Stimulated activated CD8-positive, alpha-beta memory T cell treated with anti-CD3 and anti-CD28 coated beads, Interleukin-4, amount 100 ng/mL, for 1 hour (primary cell): ENCODE measurements around the gene A4GNT.
A peak's percentile ranks its signal among the peaks of the same experiment; 100 is the strongest.
"Not testable (repeated sequence)": the region's sequence is repeated elsewhere in the genome, so short reads cannot be mapped to it uniquely, and the experiment has no call there.

Experiments
- DNase-seq, 2 donors: peaks; one replicate each; pipeline ENCODE4 v3.0.0-alpha.2; 2020; ENCODE audit warnings: low read depth in 2 of 2, low spot score in 1 of 2

Gene A4GNT

DNA sequence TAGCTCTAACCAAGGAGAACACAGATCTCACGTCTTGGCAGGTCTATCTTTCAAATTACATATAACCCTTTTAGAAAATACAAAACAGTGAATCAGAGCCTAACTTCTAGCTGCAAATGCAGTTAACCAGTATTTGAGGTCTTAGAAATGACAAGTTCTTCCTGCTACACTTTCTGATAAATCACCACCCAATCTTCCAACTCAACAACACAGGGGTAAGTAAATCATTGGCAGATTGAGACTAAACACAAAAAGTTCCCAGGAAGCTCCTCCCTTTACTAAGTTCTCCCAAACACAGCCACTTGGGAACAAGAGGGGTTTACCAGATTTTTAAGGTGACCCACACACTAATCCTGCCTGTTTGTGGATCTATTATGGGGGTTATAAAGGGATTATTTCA is at the start of gene A4GNT:
Gene A4GNT, minus strand, starts transcription at position 152 of the 400 bp plus-strand sequence. CDS start 1,134 bp downstream, outside the sequence.
- DNase-seq = no peak

DNA sequence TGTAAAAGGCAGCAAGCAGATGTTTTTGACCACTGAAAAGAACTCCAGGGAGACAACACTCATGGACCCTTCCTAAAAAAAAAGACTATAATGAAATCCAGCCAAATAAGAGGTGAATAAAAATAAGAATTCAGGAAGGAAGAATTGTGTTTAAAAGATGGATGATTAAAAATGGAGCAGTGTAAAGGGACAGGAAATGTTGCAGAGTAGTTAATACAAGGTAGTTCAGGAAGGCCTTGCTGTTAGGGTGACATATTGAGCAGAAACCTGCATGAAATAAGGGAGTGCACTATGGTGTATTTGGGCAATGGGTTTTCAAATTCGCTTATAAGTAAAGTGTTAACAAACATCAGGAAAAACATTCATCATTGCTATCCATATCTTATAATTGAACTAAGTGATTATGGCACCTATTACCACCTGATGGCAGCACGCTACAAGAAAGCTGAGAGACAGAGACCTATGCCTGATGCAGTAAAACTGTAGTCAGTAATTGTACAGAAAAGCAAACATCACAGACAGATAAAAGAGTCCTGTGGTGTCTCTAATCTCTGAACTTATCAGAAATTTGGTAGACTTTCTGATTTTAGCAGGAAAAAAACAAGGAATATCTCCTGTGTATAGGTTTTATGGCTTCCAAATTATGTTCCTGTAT is 48.3 kb upstream of the A4GNT start:
- DNase-seq = no peak

DNA sequence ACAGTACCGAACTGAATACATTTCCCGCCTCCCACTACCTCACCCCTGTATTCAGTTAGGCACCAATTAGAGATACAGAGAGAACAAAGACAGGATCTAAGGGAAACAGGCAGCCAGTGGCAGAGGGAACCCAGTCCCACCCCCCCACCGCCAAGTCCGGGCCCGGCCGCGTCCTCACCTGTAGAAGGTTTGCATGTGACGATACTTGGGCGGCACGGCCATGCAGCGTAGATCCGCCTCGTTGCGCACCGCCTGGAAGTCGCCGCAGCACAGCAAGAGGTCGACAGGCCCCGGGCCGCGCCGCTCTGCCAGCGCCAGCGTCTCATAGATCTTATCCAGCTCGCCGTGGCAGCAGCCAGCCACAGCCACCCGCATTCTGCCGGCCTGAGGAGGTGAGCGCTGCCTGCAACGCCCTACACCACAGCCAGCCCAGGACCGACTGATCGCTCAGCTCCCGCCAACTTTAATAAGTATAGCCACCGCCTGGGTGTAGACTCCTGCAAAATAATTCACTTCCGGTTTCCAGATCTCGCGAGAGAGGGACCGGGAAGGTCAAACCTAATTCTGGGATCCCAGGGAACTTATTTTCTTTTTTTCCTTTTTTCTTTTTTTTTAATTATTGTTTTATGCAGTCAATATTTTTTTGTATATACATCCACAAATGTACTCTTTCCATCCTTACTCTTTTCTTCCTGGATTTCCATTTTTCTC is 42.4 kb upstream of the A4GNT start, which contains the start of gene DBR1:
Gene DBR1, minus strand, starts transcription at position 501 of the 711 bp plus-strand sequence. Its CDS starts 126 bp downstream, at position 375.
- peak; percentile 18 to 43 for DNase-seq

DNA sequence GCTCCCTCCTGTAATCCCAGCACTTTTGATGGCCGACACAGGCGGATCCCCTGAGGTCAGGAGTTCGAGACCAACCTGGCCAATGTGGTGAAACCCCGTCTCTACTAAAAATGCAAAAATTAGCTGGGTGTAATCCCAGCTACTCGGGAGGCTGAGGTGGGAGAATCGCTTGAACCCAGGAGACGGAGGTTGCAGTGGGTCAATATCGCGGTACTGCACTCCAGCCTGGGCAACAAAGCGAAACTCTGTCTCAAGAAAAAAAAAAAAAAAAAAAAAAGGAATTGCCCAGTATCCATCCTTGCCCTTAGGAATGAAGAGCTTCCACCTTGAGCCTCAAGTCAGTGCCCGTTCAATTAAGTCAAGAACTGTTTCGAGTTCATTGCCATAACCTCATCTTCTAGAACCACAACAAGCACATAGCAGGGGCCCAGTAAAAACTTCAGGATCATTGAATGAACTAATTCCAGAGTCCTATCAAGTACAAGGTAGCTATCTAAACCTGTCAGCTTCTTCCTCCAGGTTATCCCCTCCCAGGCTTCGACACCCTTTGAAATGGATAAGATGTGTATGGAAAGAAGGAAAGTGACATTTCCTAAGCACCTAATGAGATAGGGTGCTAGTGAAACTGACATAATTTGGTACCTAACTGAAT is 41.7 kb upstream of the A4GNT start:
- DNase-seq = no peak

DNA sequence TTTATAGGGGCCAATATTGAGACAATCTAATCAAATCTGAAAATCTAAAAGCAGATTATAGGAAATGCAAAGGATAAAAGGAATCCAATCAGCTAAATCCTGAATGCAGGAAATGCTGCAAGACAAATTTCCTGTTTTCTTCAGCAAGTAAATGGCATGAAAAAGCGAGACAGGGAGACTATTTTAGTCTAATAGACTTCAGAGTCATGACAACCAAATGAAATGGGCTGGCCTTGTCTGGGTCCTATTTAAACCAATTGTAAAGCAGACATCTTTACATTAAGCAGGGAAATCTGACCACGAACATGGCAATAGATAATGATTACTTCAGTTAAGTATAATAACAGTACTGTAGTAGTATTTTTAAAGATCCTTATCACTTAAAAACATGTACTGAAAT is 40.4 kb upstream of the A4GNT start:
- no peak for DNase-seq

DNA sequence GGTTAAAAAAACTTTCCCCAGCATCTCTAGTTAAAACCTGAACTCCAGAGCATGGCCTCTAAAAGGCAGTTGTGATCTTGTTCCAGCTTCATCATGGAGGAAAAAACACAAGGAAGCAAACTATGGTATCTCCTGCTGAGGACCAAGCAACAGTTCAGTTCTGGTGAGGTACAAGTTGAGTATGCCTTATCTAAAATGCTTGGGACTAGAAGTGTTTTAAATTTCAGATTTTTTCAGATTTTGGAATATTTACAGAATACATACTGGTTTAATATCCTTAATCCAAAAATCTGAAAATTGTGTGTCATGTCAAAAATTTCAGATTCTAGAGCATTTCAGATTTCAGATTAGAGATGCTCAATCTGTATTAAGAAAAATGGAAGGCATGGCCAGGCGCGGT is 32.9 kb upstream of the A4GNT start:
- DNase-seq = no peak

DNA sequence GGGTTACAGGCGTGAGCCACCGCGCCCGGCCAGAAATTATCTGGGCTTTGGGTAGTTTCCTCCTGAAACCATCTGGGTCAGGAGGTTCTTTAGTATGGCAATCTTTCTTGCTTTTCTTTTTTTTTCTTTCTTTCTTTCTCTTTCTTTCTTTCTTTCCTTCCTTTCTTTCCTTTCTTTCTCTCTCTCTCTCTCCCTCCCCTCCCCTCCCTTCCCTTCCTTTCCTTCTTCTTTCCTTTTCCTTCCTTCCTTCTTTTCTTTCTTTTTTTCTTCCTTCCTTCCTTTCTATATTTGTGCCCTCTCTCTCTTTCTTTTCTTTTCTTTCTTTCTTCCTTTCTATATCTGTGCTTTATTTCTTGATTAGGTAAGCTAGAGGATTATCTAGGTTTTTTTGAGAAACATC is 25.6 kb upstream of the A4GNT start:
- DNase-seq = no peak

DNA sequence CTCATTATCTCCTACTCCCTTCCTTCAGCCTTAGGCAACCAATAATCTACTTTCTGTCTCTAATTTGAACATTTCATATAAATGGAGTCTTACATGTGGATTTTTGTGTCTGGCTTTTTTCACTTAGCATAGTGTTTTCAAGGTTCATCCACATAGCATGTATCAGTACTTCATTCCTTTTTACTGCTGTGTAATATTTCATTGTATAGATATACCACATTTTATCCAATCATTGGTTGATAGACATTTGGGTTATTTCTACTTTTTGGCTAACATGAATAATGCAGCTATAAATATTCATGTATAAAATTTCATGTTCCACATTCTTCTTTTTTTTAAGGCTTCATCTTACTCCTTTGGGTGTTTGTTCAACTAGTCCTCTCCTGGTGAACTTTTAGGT is 22.3 kb upstream of the A4GNT start:
- no peak for DNase-seq

DNA sequence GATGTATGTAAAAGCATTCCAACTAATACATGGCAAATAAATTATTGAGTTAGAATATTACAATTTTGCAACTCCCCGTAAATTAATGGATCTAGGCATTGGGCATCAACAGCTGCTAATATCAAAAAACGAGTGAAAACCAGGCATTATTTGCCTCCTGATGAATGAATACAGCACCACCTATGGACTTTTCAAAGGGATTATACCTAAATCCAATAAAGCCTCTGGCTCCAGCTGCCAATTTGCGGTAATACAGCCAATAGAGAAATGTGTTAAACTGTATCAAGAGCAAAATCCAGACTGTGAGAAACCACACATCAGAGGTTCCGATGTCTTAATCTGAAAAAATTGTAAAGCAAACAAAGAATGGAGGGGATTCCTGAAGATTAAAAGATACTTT is 16.3 kb upstream of the A4GNT start:
- DNase-seq = no peak

DNA sequence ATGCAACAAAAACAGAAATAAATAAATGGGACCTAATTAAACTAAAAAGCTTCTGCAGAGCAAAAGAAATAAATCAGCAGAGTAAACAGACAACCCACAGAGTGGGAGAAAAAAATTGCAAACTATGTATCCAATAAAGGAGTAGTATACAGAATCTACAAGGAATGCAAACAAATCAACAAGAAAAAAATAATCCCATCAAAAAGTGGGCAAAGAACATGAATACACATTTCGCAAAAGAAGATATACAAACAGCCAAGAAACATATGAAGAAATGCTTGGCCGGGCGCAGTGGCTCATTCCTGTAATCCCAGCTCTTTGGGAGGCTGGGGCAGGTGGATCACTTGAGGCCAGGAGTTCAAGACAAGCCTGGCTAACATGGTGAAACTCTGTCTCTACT is 10.0 kb upstream of the A4GNT start:
- not testable (repeated sequence) for DNase-seq

DNA sequence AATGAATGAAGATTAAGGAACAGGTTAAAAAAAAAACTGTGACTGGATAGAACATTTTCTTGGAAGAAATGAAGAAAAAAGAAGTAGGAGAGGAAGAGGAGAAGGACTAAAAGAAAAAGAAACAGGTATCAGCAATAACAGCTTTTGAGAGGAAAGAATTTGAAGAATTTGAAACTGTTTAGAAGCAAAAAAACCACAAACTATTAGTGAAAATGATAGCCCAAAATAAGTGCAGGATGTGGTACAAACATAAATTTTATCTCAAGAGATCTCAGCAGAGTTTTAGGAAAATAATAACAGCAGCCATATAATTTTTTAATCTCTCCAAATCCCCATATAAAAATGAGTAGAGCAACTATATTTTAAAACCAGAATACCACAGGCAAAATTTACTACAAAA is 8.8 kb upstream of the A4GNT start:
- DNase-seq = no peak

DNA sequence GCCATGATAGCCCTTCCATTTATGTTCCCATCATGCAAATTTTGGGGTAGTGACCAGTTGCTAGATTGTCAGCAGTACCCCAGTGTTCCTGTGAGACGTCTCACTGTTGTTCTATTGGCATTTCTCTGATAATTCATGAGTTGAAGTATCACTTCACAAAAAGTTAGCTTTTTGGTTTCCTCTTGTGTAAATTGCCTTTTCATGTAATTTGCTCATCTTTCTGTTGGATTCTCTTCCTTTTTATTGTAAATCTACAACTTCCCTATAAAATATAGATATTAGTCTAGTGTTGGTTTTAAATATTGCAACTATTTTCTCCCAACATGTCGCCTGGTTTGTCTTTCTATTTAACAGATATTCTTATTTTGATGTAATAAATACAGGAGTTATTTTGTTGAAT is 7.5 kb upstream of the A4GNT start:
- DNase-seq = no peak

DNA sequence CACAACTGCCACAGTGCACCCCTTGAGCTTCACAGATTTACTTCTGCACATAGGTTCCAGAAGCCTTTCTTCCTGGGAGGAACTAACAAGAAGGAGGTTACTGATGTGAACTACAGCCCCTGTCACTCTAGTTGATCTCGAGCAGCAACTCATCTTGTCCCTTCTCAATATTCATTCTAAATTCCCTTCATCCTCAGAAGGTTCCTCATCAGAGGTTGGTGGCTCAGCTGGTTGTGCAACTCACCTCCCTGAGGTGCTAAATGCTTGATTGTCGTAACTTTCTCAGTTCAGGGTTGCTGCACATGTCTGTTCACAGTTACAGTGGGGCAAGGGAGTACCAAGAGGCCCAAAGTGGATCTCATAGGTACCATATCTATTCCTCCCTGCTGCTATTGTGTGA is 5.7 kb upstream of the A4GNT start:
- no peak for DNase-seq

DNA sequence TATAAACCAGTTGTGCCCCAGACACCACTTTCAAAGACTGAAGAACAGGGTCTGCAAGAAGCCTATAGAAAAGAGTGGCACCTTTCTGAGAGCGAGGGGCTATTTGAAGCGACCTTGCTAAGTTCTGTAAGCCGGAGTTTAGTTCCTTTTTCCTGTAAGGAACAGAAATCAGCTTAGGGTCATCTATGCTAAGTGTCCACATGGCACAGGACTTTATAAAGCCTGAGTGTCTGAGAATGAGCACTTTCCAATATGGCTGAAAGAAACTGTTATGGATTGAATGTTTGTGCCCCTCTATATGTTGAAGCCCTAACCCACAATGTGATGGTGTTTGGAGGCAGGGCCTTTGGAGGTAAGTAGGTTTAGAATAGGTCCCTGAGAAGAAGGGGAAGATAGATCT is 4.0 kb upstream of the A4GNT start:
- no peak for DNase-seq

DNA sequence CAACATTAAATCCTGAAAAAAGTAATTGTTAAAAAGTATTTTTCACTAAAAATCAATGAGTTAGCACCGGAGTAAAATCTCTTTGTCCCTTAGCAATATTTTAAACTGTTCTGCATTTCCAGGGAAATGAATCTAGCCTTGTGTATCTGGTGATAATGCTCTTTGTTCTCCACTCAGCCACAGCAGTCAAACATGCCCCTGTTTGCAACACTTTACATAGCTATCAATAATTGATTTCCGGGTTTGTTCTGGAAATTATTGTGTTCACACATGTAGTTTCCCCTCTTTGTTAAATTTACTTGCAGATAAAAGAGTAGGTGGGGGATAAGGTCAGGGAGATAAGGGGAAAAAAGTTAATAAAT is 3.6 kb upstream of the A4GNT start:
- DNase-seq = no peak

DNA sequence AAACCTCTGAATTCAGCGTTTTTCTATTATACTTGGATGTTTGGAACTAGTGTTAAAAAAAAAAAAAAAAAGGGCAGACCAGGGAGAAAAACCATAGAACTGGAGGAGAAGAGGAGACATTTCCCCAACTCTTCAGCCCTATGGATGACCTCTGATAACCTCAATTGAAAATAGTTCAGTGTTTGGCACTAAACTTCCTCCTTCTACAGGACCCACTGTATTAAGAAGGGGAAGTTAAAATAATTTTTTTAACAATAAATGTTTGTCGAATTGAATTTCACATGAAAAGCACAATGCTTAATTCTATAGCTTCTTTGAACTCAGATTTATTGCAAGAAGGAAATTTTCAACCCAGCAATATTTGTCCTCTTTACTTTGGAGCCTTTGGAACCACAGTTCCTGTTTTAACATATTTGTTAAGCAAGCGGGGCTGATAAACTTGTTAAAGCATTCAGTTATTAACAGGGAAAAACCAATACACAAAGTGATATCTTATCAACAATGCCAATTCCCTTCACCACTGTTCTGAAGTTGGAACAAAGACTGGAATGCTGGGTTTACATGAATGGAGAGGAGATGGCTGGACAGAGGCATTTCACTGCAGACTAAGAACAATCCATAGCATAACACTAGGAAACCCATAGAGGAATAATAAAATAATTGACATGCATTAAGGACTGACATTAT is 3.1 kb upstream of the A4GNT start:
- no peak for DNase-seq

DNA sequence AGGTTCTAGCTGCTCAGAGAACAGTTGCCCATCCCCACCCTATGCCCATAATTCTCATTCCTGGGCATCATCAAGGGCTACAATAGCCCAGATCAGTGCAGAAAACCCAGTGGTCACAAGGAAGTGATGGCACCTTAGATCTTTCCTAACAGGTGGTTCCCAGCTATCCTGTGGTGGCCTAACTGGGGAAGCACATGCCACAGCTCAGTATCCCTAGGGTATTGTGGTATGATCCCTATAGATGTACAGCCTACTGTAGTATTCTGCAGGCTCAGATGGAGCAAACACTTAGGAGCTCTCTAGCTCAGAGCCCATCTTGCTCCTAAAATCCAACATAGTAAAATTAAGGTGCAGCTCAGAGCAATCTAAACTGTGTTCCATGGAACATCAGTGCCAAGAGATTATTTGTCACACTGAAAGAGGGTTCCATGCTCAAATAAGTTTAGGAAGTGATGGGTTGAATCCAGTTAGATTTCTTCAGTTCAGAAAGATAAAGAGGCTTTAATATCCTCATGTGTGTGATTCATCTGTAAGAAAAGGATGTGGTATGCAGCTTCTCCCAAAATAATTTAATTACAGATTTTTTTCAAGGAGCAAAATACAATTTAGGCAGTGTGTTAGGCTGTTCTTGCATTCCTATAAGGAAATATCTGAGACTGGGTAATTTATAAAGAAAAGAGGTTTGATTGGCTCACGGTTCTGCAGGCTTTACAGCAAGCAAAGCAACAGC is 4.4 kb downstream of the A4GNT start:
- DNase-seq = no peak

DNA sequence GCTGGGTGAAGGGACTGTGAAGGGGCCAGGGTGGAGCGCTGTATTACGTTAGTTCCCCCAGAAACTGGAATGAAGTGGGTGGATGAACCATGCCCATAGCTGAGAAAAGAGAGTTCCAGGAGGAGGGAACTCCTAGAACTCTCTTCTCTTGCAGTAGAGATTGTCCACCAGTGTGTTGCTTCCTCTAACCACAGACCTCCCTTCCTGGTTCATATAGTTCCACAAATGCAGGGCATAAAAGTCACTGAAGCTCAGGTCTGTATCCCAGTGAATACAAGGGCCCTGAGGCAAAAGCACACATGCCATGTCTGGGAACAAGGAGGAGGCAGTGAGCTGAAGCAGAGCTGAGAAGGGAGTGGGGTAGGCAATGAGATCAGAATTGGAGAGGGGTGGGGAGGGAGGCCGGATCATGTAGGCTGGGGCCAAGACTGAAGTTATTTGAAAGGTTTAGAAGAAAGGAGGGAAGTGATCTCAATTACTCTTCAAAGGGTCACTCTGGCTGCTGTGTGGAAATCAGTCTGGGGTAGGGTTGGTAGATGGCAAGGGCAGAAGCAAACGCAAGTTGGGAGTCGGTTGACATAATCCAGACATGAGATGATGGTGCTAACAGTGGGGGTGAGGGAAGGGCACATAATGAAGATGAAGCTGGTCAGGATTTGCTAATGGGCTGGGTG is 6.5 kb downstream of the A4GNT start:
- DNase-seq = no peak

DNA sequence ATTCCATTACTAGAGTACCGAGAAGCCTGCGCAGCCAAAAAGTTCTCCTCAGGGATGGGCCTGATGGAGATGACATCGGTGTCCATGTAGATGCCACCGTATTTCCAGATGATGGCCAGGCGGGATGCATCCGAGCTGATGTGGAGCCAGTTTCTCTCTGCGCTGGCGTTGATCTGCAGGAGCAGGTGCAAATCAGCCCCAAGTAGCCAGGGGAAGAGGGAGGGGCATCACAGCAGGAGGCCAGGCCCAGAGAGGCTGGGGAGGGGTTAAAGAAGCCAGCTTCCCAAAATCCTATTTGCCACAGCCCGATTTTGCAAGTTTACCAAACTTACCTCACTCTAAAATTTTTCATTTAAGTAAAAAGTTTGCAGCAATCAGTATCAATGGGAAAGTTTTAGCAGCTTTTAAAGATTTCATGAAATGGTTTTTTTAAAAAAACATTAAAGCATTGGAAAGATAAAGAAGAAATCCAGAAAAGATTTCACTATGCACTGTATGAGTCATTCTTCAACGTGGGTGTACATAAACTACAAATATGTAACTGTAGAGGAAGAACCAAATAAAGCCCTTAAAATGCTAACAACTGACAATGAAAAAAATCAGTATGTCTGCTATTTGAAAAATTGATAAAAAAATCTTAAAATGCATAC is 7.4 kb downstream of the A4GNT start:
- no peak for DNase-seq

DNA sequence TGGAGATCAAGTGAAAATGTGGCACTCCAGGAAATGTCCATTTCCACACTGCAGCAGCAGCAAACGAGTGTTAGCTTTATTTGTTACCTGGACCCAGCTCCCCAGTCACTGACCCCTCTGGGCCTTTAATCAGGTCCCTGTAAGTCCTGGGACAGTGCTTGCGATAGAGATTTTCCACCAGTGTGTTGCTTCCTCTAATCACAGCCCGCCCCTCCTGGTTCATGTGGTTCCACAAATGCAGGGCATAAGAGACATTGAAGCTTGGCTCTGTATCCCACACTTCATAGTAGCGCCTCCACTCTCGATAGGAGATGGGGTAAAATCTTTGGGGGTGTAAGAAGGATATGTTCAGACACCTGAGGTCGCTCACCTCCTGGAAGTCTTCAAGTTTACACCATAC is 8.0 kb downstream of the A4GNT start:
- DNase-seq = no peak
